IgD-negative memory B cell (primary cell): Measurements from ENCODE around the gene MANSC4. TPM values are rescaled to one million over a fixed set of nuclear protein-coding genes. Genes with fewer than 3 reads are reported as not detected.

ENCODE experiments used
- H3K27ac Mint-ChIP-seq, 3 donors: one replicate each; pipeline ENCODE4 v1.8.0; 2020 to 2022; ENCODE audit warnings: mild to moderate bottlenecking in 3 of 3, mixed read lengths in 3 of 3, moderate library complexity in 1 of 3
- H3K27me3 Mint-ChIP-seq: one replicate; pipeline ENCODE4 v1.8.0; 2021; ENCODE audit warnings: mixed read lengths
- H3K36me3 Mint-ChIP-seq: one replicate; pipeline ENCODE4 v1.8.0; 2020; ENCODE audit warnings: mild to moderate bottlenecking, mixed read lengths
- H3K4me1 Mint-ChIP-seq, 3 donors: one replicate each; pipeline ENCODE4 v1.8.0; 2020 to 2022; ENCODE audit warnings: mixed read lengths in 3 of 3, mild to moderate bottlenecking in 1 of 3
- H3K4me3 Mint-ChIP-seq, 4 donors: one replicate each; pipeline ENCODE4 v1.8.0; 2020 to 2022; ENCODE audit warnings: mild to moderate bottlenecking in 4 of 4, mixed read lengths in 4 of 4, moderate library complexity in 3 of 4
- H3K9me3 Mint-ChIP-seq, 3 donors: one replicate each; pipeline ENCODE4 v1.8.0; 2020 to 2021; ENCODE audit warnings: mixed read lengths in 3 of 3, mild to moderate bottlenecking in 1 of 3
- polyA plus RNA-seq: library from polyadenylated mRNA; unstranded; fragments of 300-500 nt; fragmentation: Illumina TruSeq; gene quantifications from one replicate; pipeline ENCODE4 v1.2.3, GENCODE V29; 2021

The MANSC4 gene
- polyA plus RNA-seq, 1 donor from 2014 or later = 0.45 TPM

DNA sequence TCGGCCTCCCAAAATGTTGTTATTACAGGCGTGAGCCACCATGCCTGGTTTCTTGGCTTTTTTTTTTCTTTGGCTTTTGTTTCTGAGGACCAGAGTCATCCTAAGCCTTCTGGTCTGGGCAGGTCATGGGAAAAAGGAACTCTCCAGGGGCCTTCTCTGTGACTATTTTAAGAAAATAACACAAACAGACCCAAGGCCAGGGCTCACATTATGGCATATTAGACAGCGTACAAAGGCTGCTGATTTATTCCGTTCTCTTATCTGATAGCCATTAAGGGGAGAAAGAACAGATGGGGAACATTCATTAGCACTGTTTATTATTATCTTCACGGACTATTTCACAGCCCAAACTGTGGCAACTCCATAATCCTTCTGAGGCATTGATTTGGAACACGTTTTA is 28.8 kb upstream of the MANSC4 start:
- Mint-ChIP-seq H3K9me3 (no peaks in the 10 kb centered on the region), H3K27me3 (peaks cover 4% of the 10 kb centered on the region), H3K4me3 (no peak overlapping the region), H3K27ac (no peak overlapping the region), H3K36me3 (no peaks in the 10 kb centered on the region), H3K4me1 (peaks cover 0 to 8% (median 0%) of the 10 kb centered on the region in 3 donors)

DNA sequence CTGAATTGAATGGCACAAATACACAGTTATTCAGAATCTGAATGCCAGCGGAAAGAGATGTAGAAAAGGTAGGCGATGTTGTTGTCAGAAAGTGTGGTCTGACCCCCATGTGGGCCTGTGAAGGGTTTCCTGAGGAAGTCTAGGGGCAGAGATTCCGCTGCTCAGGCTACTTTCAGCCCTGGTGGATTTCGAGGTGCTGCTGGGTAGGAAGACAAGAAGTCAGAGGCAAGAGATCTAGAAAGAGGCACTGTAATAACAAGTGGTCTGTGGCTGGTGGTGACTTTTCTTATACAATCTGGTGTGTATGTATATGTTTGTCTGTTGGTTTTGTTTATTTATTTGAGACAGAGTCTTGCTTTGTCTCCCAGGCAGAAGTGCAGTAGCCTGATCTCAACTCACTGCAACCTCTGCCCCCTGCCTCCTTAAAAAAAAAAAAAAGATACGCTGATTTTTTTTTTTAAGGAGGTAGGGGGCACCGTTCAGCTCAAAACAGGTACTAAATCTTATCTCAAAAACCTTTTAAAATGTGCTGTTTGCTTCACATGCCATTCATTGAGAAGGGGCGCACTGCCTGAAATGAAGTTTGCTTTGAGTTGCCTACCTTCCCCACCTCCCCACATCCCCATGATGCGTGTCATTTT is 27.1 kb upstream of the MANSC4 start:
- H3K4me1 Mint-ChIP-seq = peaks cover 0 to 8% (median 2%) of the 10 kb centered on the region in 3 donors
- peaks cover 4% of the 10 kb centered on the region for H3K27me3 Mint-ChIP-seq
- H3K36me3 Mint-ChIP-seq = no peaks in the 10 kb centered on the region
- H3K4me3 Mint-ChIP-seq = peak overlapping the region in 1 of 4 donors; percentile 12
- no peaks in the 10 kb centered on the region for H3K9me3 Mint-ChIP-seq
- peak overlapping the region in 1 of 3 donors; percentile 50 for H3K27ac Mint-ChIP-seq

DNA sequence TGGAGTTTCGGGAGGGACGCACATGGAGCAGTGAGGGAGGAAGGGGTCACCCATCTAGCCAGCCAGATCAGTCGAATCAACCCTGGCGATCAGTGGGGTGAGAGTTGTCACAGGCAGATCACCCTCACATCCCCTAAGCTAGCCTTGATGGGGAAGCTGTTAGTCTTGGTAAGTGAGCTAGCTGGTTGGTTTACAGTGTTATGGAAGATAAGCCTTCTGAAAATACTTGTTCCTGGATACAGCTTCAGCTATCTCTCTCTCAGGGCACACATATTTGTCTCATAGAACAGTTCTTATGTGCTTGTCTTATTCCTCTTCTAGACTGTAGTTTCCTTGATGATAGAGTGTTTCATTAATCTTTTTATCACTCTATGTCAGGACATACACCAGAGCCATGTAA is 26.2 kb upstream of the MANSC4 start:
- peaks cover 4% of the 10 kb centered on the region for H3K27me3 Mint-ChIP-seq
- H3K4me1 Mint-ChIP-seq = peaks cover 0 to 8% (median 2%) of the 10 kb centered on the region in 3 donors
- no peaks in the 10 kb centered on the region for H3K9me3 Mint-ChIP-seq
- no peak overlapping the region for H3K27ac Mint-ChIP-seq
- H3K36me3 Mint-ChIP-seq = no peaks in the 10 kb centered on the region
- no peak overlapping the region for H3K4me3 Mint-ChIP-seq

DNA sequence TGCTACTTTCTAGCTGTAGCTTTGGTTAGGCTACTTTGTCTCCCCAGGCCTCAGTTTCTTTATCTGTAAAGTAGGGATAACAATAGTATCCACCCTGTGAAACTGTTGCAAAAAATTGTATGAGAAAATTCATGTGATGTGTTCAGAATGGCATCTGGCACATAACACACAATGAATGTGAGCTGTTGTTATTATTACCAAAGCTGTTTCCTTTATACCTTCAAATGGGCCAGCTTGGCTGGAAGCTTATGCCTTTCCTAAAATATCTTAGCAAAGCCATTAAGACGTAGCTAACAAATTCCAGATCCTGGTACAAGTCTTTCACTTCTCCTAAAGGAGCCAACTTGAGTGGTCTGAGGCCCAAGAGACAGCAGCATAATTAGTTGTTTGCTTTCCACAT is 25.2 kb upstream of the MANSC4 start:
- Mint-ChIP-seq H3K36me3 (no peaks in the 10 kb centered on the region), H3K4me1 (peaks cover 0 to 8% (median 2%) of the 10 kb centered on the region in 3 donors), H3K9me3 (no peaks in the 10 kb centered on the region), H3K4me3 (no peak overlapping the region), H3K27ac (no peak overlapping the region), H3K27me3 (peaks cover 4% of the 10 kb centered on the region)

DNA sequence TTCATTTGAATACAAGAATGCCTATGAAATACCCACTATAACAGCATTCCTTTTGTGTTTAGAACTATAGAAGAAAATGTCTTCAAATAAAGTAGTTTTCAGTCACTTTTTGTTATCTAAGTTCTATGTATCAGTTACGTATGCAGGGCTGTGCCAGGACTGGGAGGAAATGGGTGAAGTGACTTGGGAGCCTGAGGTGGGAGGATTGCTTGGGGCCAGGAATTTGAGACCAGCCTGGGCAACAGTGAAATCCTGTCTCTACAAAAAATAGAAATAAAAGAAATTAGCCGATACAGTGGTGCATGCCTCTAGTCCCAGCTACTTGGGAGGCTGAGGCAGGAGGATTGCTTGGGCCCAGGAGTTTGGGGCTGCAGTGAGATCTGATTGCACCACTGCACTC is 22.9 kb upstream of the MANSC4 start:
- no peak overlapping the region for H3K4me3 Mint-ChIP-seq
- peaks cover 0 to 8% (median 2%) of the 10 kb centered on the region in 3 donors for H3K4me1 Mint-ChIP-seq
- H3K27me3 Mint-ChIP-seq = peaks cover 4% of the 10 kb centered on the region
- H3K9me3 Mint-ChIP-seq = no peaks in the 10 kb centered on the region
- H3K36me3 Mint-ChIP-seq = peaks cover 3% of the 10 kb centered on the region
- H3K27ac Mint-ChIP-seq = no peak overlapping the region

- Mint-ChIP-seq H3K4me3 (no peak overlapping the region), H3K27me3 (peaks cover 3% of the 10 kb centered on the region), H3K4me1 (peaks cover 0 to 8% (median 2%) of the 10 kb centered on the region in 3 donors), H3K36me3 (peaks cover 3% of the 10 kb centered on the region), H3K27ac (no peak overlapping the region), H3K9me3 (no peaks in the 10 kb centered on the region)
These were observed 22.5 kb upstream of the MANSC4 start for GRCh38 chr12:27802511-27802910.

GRCh38 chr12:27801630-27802029 is 21.6 kb upstream of the MANSC4 start:
- peaks cover 0 to 2% (median 2%) of the 10 kb centered on the region in 3 donors for H3K4me1 Mint-ChIP-seq
- H3K36me3 Mint-ChIP-seq = peaks cover 3% of the 10 kb centered on the region
- H3K27me3 Mint-ChIP-seq = peaks cover 1% of the 10 kb centered on the region
- H3K4me3 Mint-ChIP-seq = no peak overlapping the region
- H3K9me3 Mint-ChIP-seq = no peaks in the 10 kb centered on the region
- no peak overlapping the region for H3K27ac Mint-ChIP-seq

DNA sequence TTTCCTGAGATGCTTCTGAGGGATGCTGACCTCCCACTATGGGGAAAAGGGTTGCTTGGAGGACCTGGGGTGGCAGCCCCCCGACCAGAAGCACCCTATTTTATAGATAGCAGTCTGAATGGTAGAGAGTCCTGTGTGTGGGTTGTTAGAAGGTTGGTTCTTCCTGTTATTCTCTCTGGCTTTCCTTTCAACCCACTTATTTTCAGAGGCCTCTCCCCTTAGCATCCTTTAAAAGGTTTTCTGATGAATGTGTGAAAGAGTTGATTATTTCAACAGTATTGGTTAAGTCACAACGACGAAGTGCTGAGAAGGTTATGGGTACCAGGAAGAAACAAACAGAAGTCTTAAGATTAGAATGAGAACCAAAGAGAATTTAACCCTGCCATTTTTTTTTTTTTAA is 20.8 kb upstream of the MANSC4 start:
- no peak overlapping the region for H3K4me3 Mint-ChIP-seq
- peaks cover 3% of the 10 kb centered on the region for H3K36me3 Mint-ChIP-seq
- H3K4me1 Mint-ChIP-seq = peaks cover 0 to 2% (median 2%) of the 10 kb centered on the region in 3 donors
- H3K27ac Mint-ChIP-seq = no peak overlapping the region
- H3K9me3 Mint-ChIP-seq = no peaks in the 10 kb centered on the region
- peaks cover 1% of the 10 kb centered on the region for H3K27me3 Mint-ChIP-seq

DNA sequence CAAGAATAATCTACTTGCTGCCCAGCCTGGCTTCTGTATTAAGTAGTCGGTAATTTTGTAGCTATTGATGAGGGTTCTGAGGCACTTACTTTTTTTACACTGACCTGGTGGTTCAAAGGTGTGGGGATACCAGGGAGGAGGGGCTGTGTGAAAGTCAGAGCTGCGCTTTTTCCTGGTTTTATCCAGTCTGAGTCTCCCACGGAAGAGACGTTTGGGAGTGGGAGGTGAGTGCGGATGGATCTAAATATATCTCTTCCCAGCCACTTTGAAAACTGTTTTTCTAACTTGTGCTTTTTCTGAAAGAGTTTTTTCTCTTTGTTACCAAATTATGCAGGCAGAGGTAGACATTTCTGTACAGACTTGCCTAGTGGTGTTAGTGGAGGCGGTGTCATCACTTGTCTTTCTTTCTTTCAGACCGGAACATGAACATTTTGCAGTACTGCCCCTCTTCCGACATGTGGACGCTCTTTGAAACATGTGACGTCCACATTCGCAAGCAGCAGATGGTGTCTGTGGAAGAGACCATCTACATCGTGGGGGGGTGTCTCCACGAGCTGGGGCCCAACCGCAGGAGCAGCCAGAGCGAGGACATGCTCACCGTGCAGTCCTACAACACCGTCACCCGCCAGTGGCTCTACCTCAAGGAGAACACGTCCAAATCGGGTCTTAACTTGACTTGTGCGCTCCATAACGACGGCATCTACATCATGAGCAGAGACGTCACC is 17.4 kb upstream of the MANSC4 start:
- no peak overlapping the region for H3K27ac Mint-ChIP-seq
- H3K27me3 Mint-ChIP-seq = no peaks in the 10 kb centered on the region
- no peaks in the 10 kb centered on the region for H3K9me3 Mint-ChIP-seq
- H3K4me1 Mint-ChIP-seq = peaks cover 0 to 5% (median 0%) of the 10 kb centered on the region in 3 donors
- peaks cover 3% of the 10 kb centered on the region for H3K36me3 Mint-ChIP-seq
- no peak overlapping the region for H3K4me3 Mint-ChIP-seq

- H3K27me3 Mint-ChIP-seq = no peaks in the 10 kb centered on the region
- H3K9me3 Mint-ChIP-seq = no peaks in the 10 kb centered on the region
- peaks cover 6% of the 10 kb centered on the region for H3K36me3 Mint-ChIP-seq
- H3K4me3 Mint-ChIP-seq = no peak overlapping the region
- H3K27ac Mint-ChIP-seq = no peak overlapping the region
- H3K4me1 Mint-ChIP-seq = peaks cover 0 to 3% (median 0%) of the 10 kb centered on the region in 3 donors
These were observed 16.1 kb upstream of the MANSC4 start for GRCh38 chr12:27796128-27796527.

DNA sequence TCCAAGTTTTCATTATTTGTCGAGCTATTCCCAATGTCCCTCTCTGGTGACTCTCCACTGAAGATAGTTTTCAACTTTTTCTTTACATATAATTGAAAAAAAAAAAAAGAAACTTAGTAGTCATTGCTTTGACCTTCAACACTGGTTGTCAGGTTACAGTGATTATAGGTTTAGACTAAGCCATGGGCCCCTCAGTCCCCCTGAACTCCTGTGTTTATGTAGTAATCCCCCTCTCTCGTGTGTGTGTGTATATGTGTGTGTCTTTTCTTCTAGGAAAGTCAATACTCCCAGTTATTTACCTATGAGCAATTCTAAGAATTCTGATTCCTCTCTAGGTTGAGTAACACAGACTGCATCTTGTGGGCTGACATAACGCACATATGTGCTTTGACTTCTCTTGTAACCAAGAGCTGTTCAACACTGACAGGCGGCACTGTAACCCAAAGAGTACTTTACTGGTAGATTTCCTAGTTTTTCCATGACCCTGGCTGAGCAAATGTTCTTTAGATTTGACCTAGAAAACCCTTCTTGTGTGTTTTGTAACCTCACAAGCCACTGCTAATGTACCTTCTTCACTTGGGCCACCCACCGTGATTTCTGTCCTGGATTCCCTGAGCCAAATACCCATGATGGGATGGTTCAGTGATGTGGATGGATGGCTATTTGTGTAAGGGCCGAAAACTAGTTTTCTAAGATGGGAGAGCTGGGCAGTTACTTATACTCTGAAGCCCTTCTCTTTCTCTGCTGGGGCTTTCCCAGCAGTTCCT is 15.0 kb upstream of the MANSC4 start:
- no peaks in the 10 kb centered on the region for H3K9me3 Mint-ChIP-seq
- no peak overlapping the region for H3K4me3 Mint-ChIP-seq
- peaks cover 6% of the 10 kb centered on the region for H3K36me3 Mint-ChIP-seq
- H3K4me1 Mint-ChIP-seq = peaks cover 0 to 3% (median 0%) of the 10 kb centered on the region in 3 donors
- no peak overlapping the region for H3K27ac Mint-ChIP-seq
- H3K27me3 Mint-ChIP-seq = no peaks in the 10 kb centered on the region

DNA sequence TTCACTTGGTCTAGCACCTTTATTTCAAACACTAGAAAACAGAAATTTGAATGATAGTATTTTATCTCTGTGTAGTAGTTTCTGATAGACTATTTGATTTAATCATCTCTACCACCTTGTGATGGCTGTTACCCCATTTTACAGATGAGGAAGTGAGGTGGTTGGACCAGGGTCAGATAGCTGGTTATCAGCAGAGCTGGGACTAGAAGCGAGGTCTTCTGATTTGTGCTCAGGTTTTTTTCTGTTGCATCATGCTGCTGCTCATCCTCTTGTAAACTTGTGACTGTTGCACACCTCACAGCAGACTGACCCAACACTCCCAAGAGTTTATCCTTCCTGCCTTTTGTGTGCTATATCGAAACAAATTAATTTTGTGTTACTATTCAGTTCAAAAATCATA is 10.1 kb upstream of the MANSC4 start:
- Mint-ChIP-seq H3K4me1 (peaks cover 3 to 14% (median 7%) of the 10 kb centered on the region in 3 donors), H3K9me3 (no peaks in the 10 kb centered on the region), H3K36me3 (peaks cover 9% of the 10 kb centered on the region), H3K27me3 (no peaks in the 10 kb centered on the region), H3K4me3 (no peak overlapping the region), H3K27ac (peak overlapping the region in 1 of 3 donors; percentile 10)

- Mint-ChIP-seq H3K4me1 (peaks cover 12 to 22% (median 12%) of the 10 kb centered on the region in 3 donors), H3K36me3 (peaks cover 15% of the 10 kb centered on the region), H3K27me3 (no peaks in the 10 kb centered on the region), H3K27ac (no peak overlapping the region), H3K4me3 (no peak overlapping the region), H3K9me3 (no peaks in the 10 kb centered on the region)
These were observed 7.5 kb upstream of the MANSC4 start for GRCh38 chr12:27787559-27787958.

GRCh38 chr12:27785882-27786570 is 6.0 kb upstream of the MANSC4 start:
- no peaks in the 10 kb centered on the region for H3K27me3 Mint-ChIP-seq
- H3K4me3 Mint-ChIP-seq = no peak overlapping the region
- H3K27ac Mint-ChIP-seq = no peak overlapping the region
- H3K36me3 Mint-ChIP-seq = peaks cover 13% of the 10 kb centered on the region
- H3K9me3 Mint-ChIP-seq = no peaks in the 10 kb centered on the region
- H3K4me1 Mint-ChIP-seq = peaks cover 14 to 36% (median 27%) of the 10 kb centered on the region in 3 donors

- H3K27ac Mint-ChIP-seq = peak overlapping the region in 1 of 3 donors; percentile 43
- peaks cover 18 to 36% (median 33%) of the 10 kb centered on the region in 3 donors for H3K4me1 Mint-ChIP-seq
- H3K36me3 Mint-ChIP-seq = peaks cover 7% of the 10 kb centered on the region
- no peaks in the 10 kb centered on the region for H3K27me3 Mint-ChIP-seq
- H3K9me3 Mint-ChIP-seq = no peaks in the 10 kb centered on the region
- peak overlapping the region in 3 of 4 donors; percentile 38 to 81 (median 63) for H3K4me3 Mint-ChIP-seq
These were observed 2.4 kb upstream of the MANSC4 start for GRCh38 chr12:27782481-27782880.
